MM.1S (cell line): ENCODE results near the gene PSMC3IP.

Experiments used
- CTCF ChIP-seq: fragments of 300-600 bp; sonication (generic); IDR thresholded peaks from 2 replicates; pipeline ENCODE4 v1.5.1; 2016; ENCODE audit warnings: antibody characterized with exemption, low read length, mixed read lengths
- EZH2 ChIP-seq: fragments of 300-600 bp; sonication (generic); optimal IDR thresholded peaks from 2 replicates; pipeline ENCODE3; 2017; ENCODE audit warnings: low read depth, mild to moderate bottlenecking, antibody characterized with exemption, low read length, mixed read lengths
- EZH2phosphoT487 ChIP-seq: fragments of 300-600 bp; sonication (generic); IDR thresholded peaks from 2 replicates; pipeline ENCODE4 v1.6.1; 2018; ENCODE audit warnings: antibody characterized with exemption, low read length

- no peak for TF ChIP-seq CTCF
- TF ChIP-seq EZH2phosphoT487, result no peak
- no peak for TF ChIP-seq EZH2
These were observed 51.5 kb downstream of the PSMC3IP start for GRCh38 chr17:42526031-42526444.
